HG03196 (cell line): ENCODE data around the gene LIN37.
"Not testable (repeated sequence)": the region's sequence is repeated elsewhere in the genome, so short reads cannot be mapped to it uniquely, and the experiment has no call there.

Source experiments
- ATAC-seq: cut with Tn5 transposase; IDR thresholded peaks from one replicate; pipeline ENCODE4 v1.9.1; 2021; ENCODE audit not compliant: unreplicated experiment

LIN37 gene

GRCh38 chr19:35787227-35787799 is 38.9 kb downstream of the LIN37 start:
- ATAC-seq: no peak

GRCh38 chr19:35788205-35788960 is 40.0 kb downstream of the LIN37 start:
- no peak for ATAC-seq

- no peak for ATAC-seq
Observed at GRCh38 chr19:35789195-35789977, 41.0 kb downstream of the LIN37 start.

GRCh38 chr19:35789978-35790944 is 41.9 kb downstream of the LIN37 start:
- ATAC-seq: no peak

GRCh38 chr19:35790981-35791813 is 42.8 kb downstream of the LIN37 start:
- no peak for ATAC-seq

GRCh38 chr19:35791814-35792279 is 43.5 kb downstream of the LIN37 start:
- ATAC-seq: no peak

- no peak for ATAC-seq
Observed at GRCh38 chr19:35792312-35792711, 43.9 kb downstream of the LIN37 start.

- no peak for ATAC-seq
Observed at GRCh38 chr19:35792888-35793287, 44.5 kb downstream of the LIN37 start.

- no peak for ATAC-seq
Observed at GRCh38 chr19:35793381-35794165, 45.2 kb downstream of the LIN37 start.

- not testable (repeated sequence) for ATAC-seq
Observed at GRCh38 chr19:35795564-35795963, 47.2 kb downstream of the LIN37 start.

GRCh38 chr19:35796645-35797542 is 48.5 kb downstream of the LIN37 start:
- ATAC-seq: no peak

- no peak for ATAC-seq
Observed at GRCh38 chr19:35797663-35798062, 49.3 kb downstream of the LIN37 start.

GRCh38 chr19:35801828-35802227 is 53.5 kb downstream of the LIN37 start:
- no peak for ATAC-seq
